HCT116 (cell line): ENCODE data around the gene PPARGC1A. TPM values are rescaled to one million over a fixed set of nuclear protein-coding genes. Genes with fewer than 3 reads are reported as not detected.

Experiments
- ATAC-seq: fragments of 200-7000 bp; cut with Tn5 transposase; 2 replicates; pipeline ENCODE4 v1.9.1; 2020; ENCODE audit warnings: mild to moderate bottlenecking, moderate library complexity
- BruUV-seq: library from RNA; stranded (reverse); fragments of 400-500 nt; replicated peaks from 2 replicates; lab custom pipeline; 2021; lab: Mats Ljungman, UMichigan
- CTCF ChIA-PET: fragments of 300-600 bp; sonication (Branson Sonifier 250); formaldehyde crosslinking; loops from one replicate; lab custom pipeline; 2021; ENCODE audit warnings: antibody characterized with exemption; lab: Charles Lee
- POLR2A ChIA-PET: fragments of 300-600, 350-600 bp; sonication (Branson Sonifier 250); formaldehyde crosslinking; loops from one replicate; lab custom pipeline; 2021; ENCODE audit warnings: antibody characterized with exemption; lab: Charles Lee
- RAD21 ChIA-PET, 2 experiments: fragments of 300-600 bp; sonication (Branson Sonifier 250); formaldehyde crosslinking; loops; one replicate each; lab custom pipeline; 2023; ENCODE audit warnings: low total read pairs in 2 of 2; ENCODE audit not compliant: uncharacterized antibody in 2 of 2, unreplicated experiment in 2 of 2, low non-redundant PET in 1 of 2; lab: Charles Lee
- DNase-seq: peaks from one replicate; pipeline ENCODE4 v3.0.0-alpha.2; 2010; ENCODE audit warnings: low read depth, low spot score
- H2AFZ ChIP-seq: fragments of 200-600 bp; shearing (Covaris generic), sonication (generic); 2 replicates; pipeline ENCODE4 v1.6.1; 2017; ENCODE audit warnings: low read depth, mixed run types, mixed read lengths, antibody characterized with exemption, low read length; ENCODE audit not compliant: poor library complexity, severe bottlenecking
- H3K27ac ChIP-seq: 2 replicates; pipeline ENCODE4 v1.5.1; 2012; ENCODE audit warnings: low read depth, low read length
- H3K27me3 ChIP-seq: fragments of 200-600 bp; sonication (generic); 2 replicates; pipeline ENCODE4 v1.6.1; 2016; ENCODE audit warnings: mixed run types, low read length, mixed read lengths; ENCODE audit not compliant: insufficient read depth
- H3K36me3 ChIP-seq, 2 experiments: fragments of 200-500 bp in 1 of 2; fragments of 200-600 bp in 1 of 2; sonication (Bioruptor generic) in 1 of 2; sonication (generic) in 1 of 2; 2 replicates each; pipeline versions ENCODE4 v1.5.1 to v1.6.1; 2014 to 2016; ENCODE audit warnings: low read length in 2 of 2, inconsistent platforms in 1 of 2, mixed read lengths in 1 of 2, mixed run types in 1 of 2; ENCODE audit not compliant: insufficient read depth in 2 of 2, control insufficient read depth in 1 of 2
- H3K4me1 ChIP-seq, 2 experiments: fragments of 200-600 bp in 1 of 2; sonication (generic) in 1 of 2; 2 replicates each; pipeline versions ENCODE4 v1.5.1 to v1.6.1; 2012 to 2017; ENCODE audit warnings: low read length in 2 of 2, inconsistent platforms in 1 of 2, mild to moderate bottlenecking in 1 of 2, mixed read lengths in 1 of 2, mixed run types in 1 of 2, moderate library complexity in 1 of 2; ENCODE audit not compliant: insufficient read depth in 2 of 2, control insufficient read depth in 1 of 2
- H3K4me2 ChIP-seq: fragments of 200-600 bp; sonication (generic); 2 replicates; pipeline ENCODE4 v1.6.1; 2017; ENCODE audit warnings: mixed run types, low read length, mixed read lengths
- H3K4me3 ChIP-seq, 2 experiments: fragments of 200-600 bp in 1 of 2; sonication (generic) in 1 of 2; replicated peaks in 1 of 2; 2 replicates each; pipeline ENCODE4 v1.5.1; 2011 to 2016; ENCODE audit warnings: low read length in 2 of 2, control low read depth in 1 of 2, low read depth in 1 of 2, mild to moderate bottlenecking in 1 of 2, mixed read lengths in 1 of 2, mixed run types in 1 of 2
- H3K79me2 ChIP-seq: fragments of 200-600 bp; sonication (generic); 2 replicates; pipeline ENCODE4 v1.6.1; 2017; ENCODE audit warnings: mild to moderate bottlenecking, mixed run types, low read length, moderate library complexity, mixed read lengths; ENCODE audit not compliant: insufficient read depth
- H3K9ac ChIP-seq: fragments of 200-600 bp; sonication (generic); 2 replicates; pipeline ENCODE4 v1.6.1; 2016; ENCODE audit warnings: low read length, mixed read lengths
- H3K9me2 ChIP-seq: fragments of 200-600 bp; sonication (generic), shearing (Covaris generic); 2 replicates; pipeline ENCODE4 v1.6.1; 2017; ENCODE audit warnings: mixed run types, mild to moderate bottlenecking, moderate library complexity; ENCODE audit not compliant: insufficient read depth
- H3K9me3 ChIP-seq, 2 experiments: fragments of 200-500 bp in 1 of 2; fragments of 200-600 bp in 1 of 2; sonication (Bioruptor generic) in 1 of 2; sonication (generic) in 1 of 2; 2 replicates each; pipeline ENCODE4 v1.6.1; 2014 to 2017; ENCODE audit warnings: low read length in 2 of 2, mixed read lengths in 2 of 2, inconsistent platforms in 1 of 2, low read depth in 1 of 2, mild to moderate bottlenecking in 1 of 2, mixed run types in 1 of 2, moderate library complexity in 1 of 2; ENCODE audit not compliant: control insufficient read depth in 1 of 2, insufficient read depth in 1 of 2
- H4K20me1 ChIP-seq: fragments of 200-600 bp; sonication (generic), shearing (Covaris generic); 2 replicates; pipeline ENCODE4 v1.6.1; 2017; ENCODE audit warnings: mixed run types, mild to moderate bottlenecking, moderate library complexity; ENCODE audit not compliant: insufficient read depth
- CBX3 ChIP-seq: IDR thresholded peaks from 2 replicates; pipeline ENCODE4 v1.6.1; 2012; ENCODE audit warnings: low read depth
- CEBPB ChIP-seq: IDR thresholded peaks from 2 replicates; pipeline ENCODE4 v1.6.1; 2012; ENCODE audit warnings: low read depth
- EGR1 ChIP-seq: IDR thresholded peaks from 2 replicates; pipeline ENCODE4 v1.6.1; 2012; ENCODE audit warnings: low read depth
- EZH2phosphoT487 ChIP-seq: fragments of 200-600 bp; IDR thresholded peaks from 2 replicates; pipeline ENCODE4 v1.6.1; 2018; ENCODE audit warnings: antibody characterized with exemption, borderline replicate concordance
- FOSL1 ChIP-seq: IDR thresholded peaks from 2 replicates; pipeline ENCODE4 v1.6.1; 2012; ENCODE audit warnings: low read depth
- JUND ChIP-seq: IDR thresholded peaks from 2 replicates; pipeline ENCODE4 v1.6.1; 2012
- POLR2A ChIP-seq: IDR thresholded peaks from 2 replicates; pipeline ENCODE4 v1.7.0; 2011; ENCODE audit warnings: borderline replicate concordance; ENCODE audit not compliant: insufficient read depth, insufficient read length; ENCODE audit errors: extremely low read depth
- POLR2AphosphoS5 ChIP-seq: IDR thresholded peaks from 2 replicates; pipeline ENCODE4 v1.6.1; 2011; ENCODE audit warnings: mild to moderate bottlenecking, low read depth, low read length, moderate library complexity
- RAD21 ChIP-seq: IDR thresholded peaks from 2 replicates; pipeline ENCODE4 v1.6.1; 2012; ENCODE audit warnings: low read depth, mild to moderate bottlenecking
- SIN3A ChIP-seq: IDR thresholded peaks from 2 replicates; pipeline ENCODE4 v1.6.1; 2012; ENCODE audit warnings: low read depth
- SP1 ChIP-seq: IDR thresholded peaks from 2 replicates; pipeline ENCODE4 v1.6.1; 2012; ENCODE audit warnings: low read depth
- SRF ChIP-seq: IDR thresholded peaks from 2 replicates; pipeline ENCODE4 v1.6.1; 2012; ENCODE audit warnings: low read depth
- TCF7L2 ChIP-seq: IDR thresholded peaks from 2 replicates; pipeline ENCODE4 v1.7.0; 2011; ENCODE audit warnings: borderline replicate concordance, inconsistent platforms; ENCODE audit not compliant: insufficient read depth, insufficient read length; ENCODE audit errors: extremely low read depth
- YY1 ChIP-seq: IDR thresholded peaks from 2 replicates; pipeline ENCODE4 v1.6.1; 2011; ENCODE audit warnings: low read length, low read depth, moderate library complexity, mild to moderate bottlenecking; ENCODE audit not compliant: insufficient replicate concordance; ENCODE audit errors: extremely low read depth
- ZFX ChIP-seq: fragments of 450-650 bp; IDR thresholded peaks from 2 replicates; pipeline ENCODE4 v1.6.1; 2017
- ZNF274 ChIP-seq: fragments of 200-500 bp; sonication (Bioruptor generic); IDR thresholded peaks from 2 replicates; pipeline ENCODE4 v1.6.1; 2014; ENCODE audit warnings: mild to moderate bottlenecking, low read depth, low read length, inconsistent platforms
- intact Hi-C: fragments of 100-400 bp; cut with micrococcal nuclease; formaldehyde crosslinking; loops from 2 replicates; pipeline ENCODE4 v1.10.0; 2022
- total RNA-seq: library from RNA; stranded (reverse); gene quantifications from one replicate; pipeline ENCODE4 v1.2.1, GENCODE V29; 2021; ENCODE audit not compliant: unreplicated experiment
- TF ChIP-seq, protein P1 (sequence below): IDR thresholded peaks from 2 replicates; pipeline ENCODE4 v1.6.1; 2012; ENCODE audit warnings: low read depth
- TF ChIP-seq, protein P2 (sequence below): IDR thresholded peaks from 2 replicates; pipeline ENCODE4 v1.6.1; 2011; ENCODE audit warnings: mild to moderate bottlenecking, low read length, moderate library complexity; ENCODE audit not compliant: insufficient replicate concordance; ENCODE audit errors: extremely low read depth
- TF ChIP-seq, protein P3 (sequence below): IDR thresholded peaks from 2 replicates; pipeline ENCODE4 v1.6.1; 2012
- TF ChIP-seq, protein P4 (sequence below): IDR thresholded peaks from 2 replicates; pipeline ENCODE4 v1.6.1; 2012

The PPARGC1A gene
- total RNA-seq, 1 experiment from 2014 or later: not detected

DNA sequence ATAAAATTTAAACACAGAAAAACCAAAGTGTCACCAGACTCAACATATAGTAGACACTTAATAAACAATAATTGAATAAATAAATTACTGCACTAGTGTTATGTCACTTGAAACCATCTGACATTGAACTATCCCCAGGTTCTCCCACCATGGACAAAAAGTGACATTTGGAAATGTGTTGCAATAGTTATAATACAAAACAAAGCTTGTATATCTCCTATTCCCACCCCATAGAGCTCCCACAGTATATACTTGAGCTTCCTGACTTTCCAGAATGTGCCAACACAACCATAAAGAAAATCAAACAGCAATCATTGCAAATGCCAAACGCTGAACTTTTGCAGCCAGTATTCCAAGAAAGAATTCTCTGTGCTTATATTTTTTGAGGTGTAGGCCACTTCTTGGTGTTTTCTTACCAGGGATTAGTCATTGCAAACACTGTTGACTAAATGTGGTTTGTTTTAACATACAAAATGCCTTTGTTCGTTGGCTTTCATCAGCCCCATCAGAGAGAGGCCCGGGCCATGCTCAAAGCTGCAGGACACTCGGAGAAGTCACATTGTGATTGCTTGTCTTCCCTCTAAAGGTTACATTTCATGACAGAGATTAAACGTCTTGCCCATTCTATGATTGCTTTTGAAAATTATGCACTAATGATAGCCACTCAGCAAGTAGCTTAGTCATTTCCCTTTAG lies 33.8 kb downstream of the PPARGC1A start:
- Histone ChIP-seq H3K27ac (no peak overlapping the region), H3K4me2 (no peak overlapping the region), H3K9me3 (peaks cover 7 to 22% of the 10 kb centered on the region in 2 experiments; a peak in 2 of 4 replicates), H3K79me2 (no peaks in the 10 kb centered on the region), H3K36me3 (no peaks in the 10 kb centered on the region), H3K4me3 (no peak overlapping the region), H3K27me3 (no peaks in the 10 kb centered on the region), H4K20me1 (no peaks in the 10 kb centered on the region), H3K9ac (no peak overlapping the region), H3K9me2 (no peaks in the 10 kb centered on the region), H2AFZ (no peak overlapping the region), H3K4me1 (no peaks in the 10 kb centered on the region)
- ChIA-PET CTCF (no interaction called here), POLR2A (no interaction called here), RAD21 (no interaction called here)
- no TSS peak for BruUV-seq
- ATAC-seq: no peak
- TF ChIP-seq SP1: no peak
- no peak for TF ChIP-seq CBX3
- no peak for TF ChIP-seq TCF7L2
- no peak for TF ChIP-seq POLR2A
- TF ChIP-seq YY1: no peak
- TF ChIP-seq, protein P1, sequence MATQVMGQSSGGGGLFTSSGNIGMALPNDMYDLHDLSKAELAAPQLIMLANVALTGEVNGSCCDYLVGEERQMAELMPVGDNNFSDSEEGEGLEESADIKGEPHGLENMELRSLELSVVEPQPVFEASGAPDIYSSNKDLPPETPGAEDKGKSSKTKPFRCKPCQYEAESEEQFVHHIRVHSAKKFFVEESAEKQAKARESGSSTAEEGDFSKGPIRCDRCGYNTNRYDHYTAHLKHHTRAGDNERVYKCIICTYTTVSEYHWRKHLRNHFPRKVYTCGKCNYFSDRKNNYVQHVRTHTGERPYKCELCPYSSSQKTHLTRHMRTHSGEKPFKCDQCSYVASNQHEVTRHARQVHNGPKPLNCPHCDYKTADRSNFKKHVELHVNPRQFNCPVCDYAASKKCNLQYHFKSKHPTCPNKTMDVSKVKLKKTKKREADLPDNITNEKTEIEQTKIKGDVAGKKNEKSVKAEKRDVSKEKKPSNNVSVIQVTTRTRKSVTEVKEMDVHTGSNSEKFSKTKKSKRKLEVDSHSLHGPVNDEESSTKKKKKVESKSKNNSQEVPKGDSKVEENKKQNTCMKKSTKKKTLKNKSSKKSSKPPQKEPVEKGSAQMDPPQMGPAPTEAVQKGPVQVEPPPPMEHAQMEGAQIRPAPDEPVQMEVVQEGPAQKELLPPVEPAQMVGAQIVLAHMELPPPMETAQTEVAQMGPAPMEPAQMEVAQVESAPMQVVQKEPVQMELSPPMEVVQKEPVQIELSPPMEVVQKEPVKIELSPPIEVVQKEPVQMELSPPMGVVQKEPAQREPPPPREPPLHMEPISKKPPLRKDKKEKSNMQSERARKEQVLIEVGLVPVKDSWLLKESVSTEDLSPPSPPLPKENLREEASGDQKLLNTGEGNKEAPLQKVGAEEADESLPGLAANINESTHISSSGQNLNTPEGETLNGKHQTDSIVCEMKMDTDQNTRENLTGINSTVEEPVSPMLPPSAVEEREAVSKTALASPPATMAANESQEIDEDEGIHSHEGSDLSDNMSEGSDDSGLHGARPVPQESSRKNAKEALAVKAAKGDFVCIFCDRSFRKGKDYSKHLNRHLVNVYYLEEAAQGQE: no peak
- no peak for TF ChIP-seq SRF
- TF ChIP-seq ZFX: no peak
- no peak for TF ChIP-seq FOSL1
- TF ChIP-seq RAD21: no peak
- no peak for TF ChIP-seq CEBPB
- no peak for TF ChIP-seq POLR2AphosphoS5
- no peak for TF ChIP-seq JUND
- no peak for TF ChIP-seq EZH2phosphoT487
- no peak for TF ChIP-seq ZNF274
- TF ChIP-seq, protein P2, sequence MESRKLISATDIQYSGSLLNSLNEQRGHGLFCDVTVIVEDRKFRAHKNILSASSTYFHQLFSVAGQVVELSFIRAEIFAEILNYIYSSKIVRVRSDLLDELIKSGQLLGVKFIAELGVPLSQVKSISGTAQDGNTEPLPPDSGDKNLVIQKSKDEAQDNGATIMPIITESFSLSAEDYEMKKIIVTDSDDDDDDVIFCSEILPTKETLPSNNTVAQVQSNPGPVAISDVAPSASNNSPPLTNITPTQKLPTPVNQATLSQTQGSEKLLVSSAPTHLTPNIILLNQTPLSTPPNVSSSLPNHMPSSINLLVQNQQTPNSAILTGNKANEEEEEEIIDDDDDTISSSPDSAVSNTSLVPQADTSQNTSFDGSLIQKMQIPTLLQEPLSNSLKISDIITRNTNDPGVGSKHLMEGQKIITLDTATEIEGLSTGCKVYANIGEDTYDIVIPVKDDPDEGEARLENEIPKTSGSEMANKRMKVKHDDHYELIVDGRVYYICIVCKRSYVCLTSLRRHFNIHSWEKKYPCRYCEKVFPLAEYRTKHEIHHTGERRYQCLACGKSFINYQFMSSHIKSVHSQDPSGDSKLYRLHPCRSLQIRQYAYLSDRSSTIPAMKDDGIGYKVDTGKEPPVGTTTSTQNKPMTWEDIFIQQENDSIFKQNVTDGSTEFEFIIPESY: no peak
- TF ChIP-seq, protein P3, sequence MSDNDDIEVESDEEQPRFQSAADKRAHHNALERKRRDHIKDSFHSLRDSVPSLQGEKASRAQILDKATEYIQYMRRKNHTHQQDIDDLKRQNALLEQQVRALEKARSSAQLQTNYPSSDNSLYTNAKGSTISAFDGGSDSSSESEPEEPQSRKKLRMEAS: no peak
- TF ChIP-seq, protein P4, sequence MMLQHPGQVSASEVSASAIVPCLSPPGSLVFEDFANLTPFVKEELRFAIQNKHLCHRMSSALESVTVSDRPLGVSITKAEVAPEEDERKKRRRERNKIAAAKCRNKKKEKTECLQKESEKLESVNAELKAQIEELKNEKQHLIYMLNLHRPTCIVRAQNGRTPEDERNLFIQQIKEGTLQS: no peak
- TF ChIP-seq SIN3A: no peak
- TF ChIP-seq EGR1: no peak
- intact Hi-C loops: no loop called here
- DNase-seq: no peak
